GM18858 (cell line): ENCODE measurements around the gene EIF1AD.
"Not testable (repeated sequence)": the region's sequence is repeated elsewhere in the genome, so short reads cannot be mapped to it uniquely, and the experiment has no call there.

Source experiments
- ATAC-seq: cut with Tn5 transposase; IDR thresholded peaks from one replicate; pipeline ENCODE4 v1.9.1; 2021; ENCODE audit not compliant: unreplicated experiment

Gene EIF1AD, protein sequence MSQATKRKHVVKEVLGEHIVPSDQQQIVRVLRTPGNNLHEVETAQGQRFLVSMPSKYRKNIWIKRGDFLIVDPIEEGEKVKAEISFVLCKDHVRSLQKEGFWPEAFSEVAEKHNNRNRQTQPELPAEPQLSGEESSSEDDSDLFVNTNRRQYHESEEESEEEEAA

DNA sequence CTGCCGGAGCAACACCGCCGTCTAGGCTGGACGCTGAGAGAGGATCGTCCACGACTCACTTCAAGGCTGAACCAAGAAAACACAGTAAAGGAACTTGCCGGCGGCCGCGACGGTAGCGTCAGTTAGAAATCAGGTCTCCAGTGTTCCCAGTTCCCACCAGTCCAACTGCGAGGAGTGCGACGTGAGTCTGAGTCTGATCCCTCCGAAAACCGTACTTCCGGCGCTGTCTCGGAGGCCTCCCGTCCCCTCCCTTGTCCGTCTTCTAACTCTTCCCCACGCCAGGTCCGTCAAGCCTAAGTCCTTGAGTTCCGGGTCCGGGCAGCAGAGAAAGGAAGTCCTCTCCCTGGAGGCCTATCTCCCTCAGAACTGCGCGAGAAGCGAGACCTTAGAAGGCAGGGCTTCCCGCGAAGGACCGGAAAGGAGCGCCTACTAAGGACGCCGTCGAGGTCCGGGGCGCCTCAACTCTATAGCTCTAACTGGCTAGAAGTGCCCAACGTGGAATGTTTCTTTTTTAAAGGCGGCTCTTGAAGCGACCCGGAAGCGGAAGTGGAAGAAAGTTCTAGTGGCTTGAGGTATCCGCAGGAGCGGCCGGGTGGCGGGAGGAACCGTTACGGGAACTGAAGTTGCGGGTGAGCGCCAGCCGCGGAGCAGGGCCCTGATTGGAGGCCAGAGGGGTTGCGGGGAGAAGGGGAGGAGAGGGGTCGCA, at the start of gene EIF1AD, which contains the start of gene BANF1:
EIF1AD (minus strand) TSS at position 216 of the 706 bp plus-strand sequence. CDS start 1,768 bp downstream, outside the sequence.
BANF1 (plus strand) TSS at position 562 of the 706 bp plus-strand sequence. CDS start 748 bp downstream, outside the sequence.
- peak; percentile 70 for ATAC-seq

DNA sequence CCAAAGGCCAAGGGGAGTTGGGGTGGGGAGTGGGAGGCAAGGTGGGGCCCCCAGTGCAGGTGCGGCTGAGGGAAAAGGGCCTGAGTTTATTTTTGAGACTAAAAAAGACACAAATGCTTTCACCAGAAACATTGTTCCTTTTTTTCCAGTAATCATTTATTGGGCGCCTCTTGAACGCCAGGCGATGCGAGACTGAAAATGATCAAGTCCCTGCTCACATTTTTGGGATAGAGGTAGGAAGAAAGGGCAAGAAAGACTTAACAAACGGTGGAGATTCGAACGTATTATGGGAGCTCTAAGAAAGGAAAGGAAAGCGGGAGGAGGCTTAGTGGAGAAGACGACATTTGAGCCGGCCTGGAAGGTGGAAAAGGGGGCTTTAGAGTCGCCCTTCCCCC, 49.4 kb upstream of the EIF1AD start:
- ATAC-seq, result no peak

- no peak for ATAC-seq
Measured at GRCh38 chr11:66050581-66051231, 48.7 kb upstream of the EIF1AD start.

- no peak for ATAC-seq
Measured at GRCh38 chr11:66048547-66049323, 46.8 kb upstream of the EIF1AD start, which contains the start of gene GAL3ST3. GAL3ST3 (minus strand) TSS chr11:66049161; CDS start chr11:66045415, 3,746 bp downstream.

DNA sequence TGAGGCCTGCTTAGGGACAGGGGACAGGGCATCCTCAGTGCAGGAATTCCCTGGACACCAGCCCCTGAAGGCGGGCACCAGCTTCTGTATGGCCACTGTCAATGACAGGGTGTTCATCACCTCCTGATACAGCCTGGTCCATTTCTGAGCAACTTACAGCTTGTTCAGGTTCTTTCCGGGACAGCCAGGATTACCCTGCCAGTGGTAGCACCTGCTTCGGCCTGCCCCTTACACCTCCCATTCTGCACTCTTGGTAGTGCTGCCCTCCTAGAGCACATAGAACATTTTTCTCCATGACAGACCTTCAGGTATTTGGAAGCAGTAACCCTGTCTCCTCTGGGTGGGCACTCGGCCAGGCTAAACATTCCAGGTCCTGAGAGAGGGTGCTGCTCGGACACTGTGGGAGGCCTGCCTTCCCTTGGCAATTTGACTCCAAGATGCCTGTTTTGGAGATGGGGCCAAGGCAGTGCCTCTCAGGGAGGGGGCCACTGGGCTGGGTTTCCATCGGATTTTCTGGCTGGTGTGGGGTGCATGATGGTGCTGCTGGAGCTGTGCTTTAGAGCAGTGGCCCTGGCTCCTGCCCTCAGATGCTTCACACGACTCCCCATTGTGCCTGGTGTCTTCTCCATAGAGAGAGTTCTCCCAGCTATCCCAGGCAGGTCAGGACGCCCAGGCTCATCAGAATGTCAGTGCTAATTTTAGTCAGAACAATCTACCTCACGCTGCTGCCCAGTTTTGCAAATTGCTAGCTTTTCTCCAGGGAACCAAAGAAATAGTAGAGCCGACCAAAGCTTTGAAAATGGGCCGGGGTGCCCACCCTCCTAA, 45.8 kb upstream of the EIF1AD start:
- no peak for ATAC-seq

DNA sequence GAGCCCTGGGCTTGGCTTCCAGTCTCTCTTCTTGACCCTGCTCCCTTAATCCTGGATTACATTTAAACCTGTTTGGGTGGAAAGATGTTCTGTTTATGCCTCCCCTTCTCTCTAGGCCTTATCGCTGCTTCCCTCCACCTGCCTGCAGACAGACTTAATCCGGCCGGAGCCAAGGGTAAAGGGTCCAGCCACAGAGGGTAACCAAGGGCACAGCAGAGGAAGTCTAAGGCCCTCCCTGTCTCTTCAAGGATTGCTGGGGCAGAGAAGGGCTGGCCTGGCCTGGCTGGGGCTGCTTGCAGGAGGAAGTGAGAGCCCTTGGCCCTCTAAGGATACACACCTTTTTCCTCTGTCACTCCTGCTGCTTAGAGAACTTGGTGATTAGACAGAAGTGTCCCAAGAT, 44.9 kb upstream of the EIF1AD start:
- no peak for ATAC-seq

- ATAC-seq, result peak; percentile 46
Measured at GRCh38 chr11:66045177-66045639, 43.3 kb upstream of the EIF1AD start.

GRCh38 chr11:66044757-66045156, 42.8 kb upstream of the EIF1AD start:
- no peak for ATAC-seq

DNA sequence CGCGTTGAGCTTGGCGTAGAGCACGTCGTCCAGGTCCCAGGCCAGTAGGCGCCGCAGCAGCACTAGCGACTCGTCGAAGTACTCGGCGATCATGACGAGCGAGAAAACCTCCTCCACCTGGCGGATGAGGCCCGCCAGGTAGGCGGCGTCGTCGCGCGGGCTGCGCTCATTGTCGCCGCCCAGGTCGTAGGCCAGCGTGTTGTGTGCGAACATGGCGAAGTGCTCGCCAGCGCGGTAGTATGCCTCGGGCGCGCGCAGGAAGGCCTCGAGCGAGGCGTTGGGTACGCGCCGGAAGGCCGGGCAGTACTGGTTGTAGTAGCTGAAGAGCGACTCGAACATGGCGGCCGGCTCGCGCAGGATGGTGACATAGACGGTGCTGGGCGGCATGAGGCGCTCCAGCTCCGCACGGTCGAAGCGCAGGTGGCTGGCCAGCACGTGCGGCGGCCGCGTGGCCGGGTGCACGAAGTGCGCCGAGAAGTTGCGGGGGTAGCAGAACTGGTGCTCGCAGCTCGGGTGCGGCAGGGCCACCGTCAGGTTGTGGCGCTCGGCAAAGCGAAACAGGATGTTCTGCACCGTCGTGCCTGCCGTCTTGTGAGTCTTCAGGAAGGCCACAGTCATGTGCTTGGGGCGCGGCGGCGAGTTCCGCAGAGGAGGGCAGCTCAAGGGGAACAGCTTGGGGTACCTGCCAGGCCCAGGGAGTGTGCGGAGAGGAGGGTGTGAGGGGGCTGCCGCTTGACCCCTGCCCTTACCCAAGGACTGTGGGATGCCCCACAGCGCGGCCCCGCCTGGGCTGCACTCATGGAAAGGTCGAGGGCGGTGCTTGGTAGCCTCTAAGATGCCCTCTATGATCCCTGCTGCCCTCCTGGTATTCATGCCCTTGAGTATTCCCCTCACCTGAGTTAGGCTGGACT, 41.3 kb upstream of the EIF1AD start:
- no peak for ATAC-seq

GRCh38 chr11:66042227-66042995, 40.5 kb upstream of the EIF1AD start:
- ATAC-seq, result no peak

- ATAC-seq, result no peak
Measured at GRCh38 chr11:66039765-66040164, 37.8 kb upstream of the EIF1AD start.

DNA sequence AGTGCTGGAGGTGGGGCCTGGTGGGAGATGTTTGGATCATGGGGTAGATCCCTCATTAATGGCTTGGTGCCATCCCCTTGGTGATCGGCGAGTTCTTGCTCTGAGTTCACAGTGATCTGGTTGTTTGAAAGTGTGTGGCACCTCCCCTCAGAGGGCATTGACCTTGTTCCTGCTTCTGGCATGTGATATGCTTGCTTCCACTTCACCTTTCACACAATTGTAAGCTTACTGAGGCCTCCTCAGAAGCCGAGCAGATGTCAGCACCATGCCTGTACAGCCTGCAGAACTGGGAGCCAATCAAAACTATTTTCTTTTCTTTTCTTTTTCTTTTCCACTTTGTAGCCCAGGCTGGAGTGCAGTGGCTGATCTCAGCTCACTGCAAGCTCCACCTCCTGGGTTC, 35.4 kb upstream of the EIF1AD start:
- ATAC-seq, result no peak

GRCh38 chr11:66036334-66036710, 34.4 kb upstream of the EIF1AD start:
- no peak for ATAC-seq

GRCh38 chr11:66035653-66036333, 33.8 kb upstream of the EIF1AD start:
- ATAC-seq, result no peak

DNA sequence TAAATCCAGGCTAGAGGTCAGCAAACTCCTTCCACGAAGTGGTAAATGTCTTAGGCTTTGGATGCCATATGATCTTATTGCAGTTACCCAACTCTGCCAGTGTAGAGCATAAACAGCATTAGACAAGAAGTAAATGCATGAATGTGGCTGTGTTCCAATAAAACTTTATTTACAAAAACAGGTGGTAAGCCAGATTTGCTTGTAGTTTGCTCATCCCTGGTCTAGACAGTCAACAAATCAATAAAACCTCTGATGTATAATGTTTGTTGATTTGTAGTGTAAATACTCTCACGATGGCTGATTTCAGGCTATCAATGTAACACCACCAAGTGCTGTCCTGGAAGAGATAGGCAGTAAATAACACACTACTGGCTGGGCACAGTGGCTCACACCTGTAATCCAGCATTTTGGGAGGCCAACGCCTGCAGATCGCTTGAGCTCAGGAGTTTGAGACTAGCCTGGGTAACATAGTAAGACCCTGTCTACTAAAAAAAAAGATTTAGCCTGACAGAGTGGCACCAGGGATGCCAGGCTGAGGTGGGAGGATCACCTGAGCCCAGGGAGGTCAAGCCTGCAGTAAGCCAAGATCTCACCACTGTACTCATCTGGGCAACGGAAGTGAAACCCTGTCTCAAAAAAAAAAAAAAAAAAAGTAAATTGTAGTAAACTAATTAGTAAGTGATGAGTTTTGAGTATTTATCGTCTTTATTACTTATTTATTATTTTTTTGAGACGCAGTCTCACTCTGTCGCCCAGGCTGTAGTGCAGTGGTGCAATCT, 31.2 kb upstream of the EIF1AD start:
- no peak for ATAC-seq

DNA sequence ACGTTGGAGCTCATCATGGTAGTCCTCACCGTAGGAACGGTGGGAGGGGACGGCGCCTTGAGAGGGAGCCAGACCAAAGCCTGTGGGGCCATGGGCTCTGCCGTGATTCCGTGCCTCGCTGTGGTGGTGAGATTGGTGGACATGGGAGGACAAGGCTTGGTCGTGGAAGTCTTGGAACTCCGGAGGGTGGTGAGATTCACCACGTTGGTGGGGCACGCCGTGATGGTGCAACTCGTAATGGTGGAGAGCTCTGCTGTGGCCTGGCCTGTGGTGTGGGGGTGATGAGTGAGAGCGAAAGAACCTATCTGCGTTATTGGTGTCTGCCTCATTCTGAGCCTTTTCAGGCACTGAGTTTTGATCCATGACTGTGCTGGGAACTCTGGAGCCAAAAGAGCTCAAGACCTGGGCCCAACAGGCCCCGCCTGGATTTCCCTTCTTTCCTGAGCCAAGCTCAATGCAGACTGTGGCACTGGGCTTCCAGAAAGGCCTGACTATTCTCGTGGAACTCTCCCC, 24.1 kb upstream of the EIF1AD start, which contains the start of gene CATSPER1:
CATSPER1 (minus strand) TSS at position 463 of the 513 bp plus-strand sequence; CDS start at position 363, 100 bp downstream.
- ATAC-seq, result no peak

DNA sequence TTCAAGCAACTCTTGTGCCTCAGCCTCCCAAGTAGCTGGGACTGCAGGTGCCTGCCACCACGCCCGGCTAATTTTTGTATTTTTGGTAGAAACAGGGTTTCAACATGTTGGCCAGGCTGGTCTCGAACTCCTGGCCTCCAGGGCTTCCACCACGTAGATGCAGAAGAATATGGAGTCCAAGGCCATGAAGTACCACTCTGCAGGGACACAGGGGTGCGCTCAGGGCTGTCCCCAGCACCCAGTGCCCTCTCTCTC, 21.2 kb upstream of the EIF1AD start:
- not testable (repeated sequence) for ATAC-seq
